A673 (cell line): ENCODE results near the gene DCLK1. TPM values are rescaled to one million over a fixed set of nuclear protein-coding genes. Genes with fewer than 3 reads are reported as not detected.
A peak's percentile ranks its signal among the peaks of the same experiment; 100 is the strongest.

Experiments used
- BruUV-seq: library from RNA; stranded (reverse); fragments of 400-500 nt; replicated peaks from 2 replicates; lab custom pipeline; 2021; lab: Mats Ljungman, UMichigan
- CTCF ChIA-PET: fragments of 300-600 bp; sonication (Branson Sonifier 250); formaldehyde crosslinking; loops from one replicate; lab custom pipeline; 2022; ENCODE audit warnings: antibody characterized with exemption; lab: Charles Lee
- POLR2A ChIA-PET: fragments of 300-600 bp; sonication (Branson Sonifier 250); formaldehyde crosslinking; loops from one replicate; lab custom pipeline; 2022; ENCODE audit warnings: antibody characterized with exemption; ENCODE audit not compliant: low non-redundant PET; lab: Charles Lee
- DNase-seq: peaks from one replicate; pipeline ENCODE4 v3.0.0-alpha.2; 2015; ENCODE audit warnings: low spot score
- H3K27ac ChIP-seq: fragments of 200-600 bp; sonication (generic); 2 replicates; pipeline ENCODE4 v1.5.1; 2016; ENCODE audit warnings: mixed run types, low read depth, mild to moderate bottlenecking, mixed read lengths, antibody characterized with exemption, low read length; ENCODE audit not compliant: poor library complexity, severe bottlenecking
- H3K27me3 ChIP-seq: fragments of 200-600 bp; sonication (generic); replicated peaks from 2 replicates; pipeline ENCODE4 v1.6.1; 2017; ENCODE audit warnings: mixed run types, low read depth, mild to moderate bottlenecking, mixed read lengths, antibody characterized with exemption, low read length; ENCODE audit not compliant: insufficient read depth, poor library complexity
- H3K36me3 ChIP-seq: fragments of 200-600 bp; sonication (generic); 2 replicates; pipeline ENCODE4 v1.6.1; 2016; ENCODE audit warnings: mixed run types, mild to moderate bottlenecking, mixed read lengths, antibody characterized with exemption, low read length; ENCODE audit not compliant: insufficient read depth, poor library complexity, severe bottlenecking
- H3K4me1 ChIP-seq: fragments of 200-600 bp; sonication (generic); 2 replicates; pipeline ENCODE4 v1.6.1; 2017; ENCODE audit warnings: mixed run types, mild to moderate bottlenecking, mixed read lengths, antibody characterized with exemption, low read length; ENCODE audit not compliant: insufficient read depth, poor library complexity, severe bottlenecking
- H3K4me3 ChIP-seq: fragments of 200-600 bp; sonication (generic); 2 replicates; pipeline ENCODE4 v1.5.1; 2016; ENCODE audit warnings: low read depth, mixed run types, mild to moderate bottlenecking, mixed read lengths, low read length; ENCODE audit not compliant: poor library complexity, severe bottlenecking
- H3K9me3 ChIP-seq: fragments of 200-600 bp; sonication (generic); 2 replicates; pipeline ENCODE4 v1.6.1; 2016; ENCODE audit warnings: mixed run types, low read depth, mild to moderate bottlenecking, mixed read lengths, antibody characterized with exemption, low read length; ENCODE audit not compliant: poor library complexity, severe bottlenecking
- CTCF ChIP-seq: fragments of 300-800, 200-600 bp; sonication (generic); conservative IDR thresholded peaks from 2 replicates; pipeline ENCODE4 v1.5.1; 2017; ENCODE audit warnings: low read depth, mild to moderate bottlenecking, antibody characterized with exemption, low read length, moderate library complexity, mixed read lengths
- EZH2 ChIP-seq: fragments of 200-600 bp; sonication (generic); IDR thresholded peaks from 2 replicates; pipeline ENCODE4 v1.6.1; 2017; ENCODE audit warnings: borderline replicate concordance, low read depth, mild to moderate bottlenecking, mixed read lengths, antibody characterized with exemption, low read length; ENCODE audit not compliant: poor library complexity, severe bottlenecking
- intact Hi-C: fragments of 100-400 bp; cut with micrococcal nuclease; formaldehyde crosslinking; loops from one replicate; pipeline ENCODE4 v1.10.0; 2022; ENCODE audit not compliant: unreplicated experiment
- total RNA-seq: library from RNA; stranded (reverse); gene quantifications from 2 replicates; pipeline ENCODE4 v1.2.3, GENCODE V29; 2021

DCLK1 gene
- total RNA-seq, 1 experiment from 2014 or later, result 11.2 TPM

GRCh38 chr13:35884211-35884760 lies 246.9 kb downstream of the DCLK1 start:
- H3K4me3 ChIP-seq, result no peak overlapping the region
- no peaks in the 10 kb centered on the region for H3K27me3 ChIP-seq
- H3K9me3 ChIP-seq, result no peaks in the 10 kb centered on the region
- no TSS peak for BruUV-seq
- no peak for DNase-seq
- no peak overlapping the region for H3K27ac ChIP-seq
- H3K4me1 ChIP-seq, result peaks cover 21% of the 10 kb centered on the region
- ChIA-PET POLR2A (no interaction called here), CTCF (no interaction called here)
- H3K36me3 ChIP-seq, result no peaks in the 10 kb centered on the region
- TF ChIP-seq EZH2, result no peak
- no peak for TF ChIP-seq CTCF
- intact Hi-C loops, result no loop called here

GRCh38 chr13:35882722-35883497 lies 248.3 kb downstream of the DCLK1 start:
- Histone ChIP-seq H3K4me3 (no peak overlapping the region), H3K9me3 (no peaks in the 10 kb centered on the region), H3K27ac (no peak overlapping the region), H3K4me1 (peaks cover 13% of the 10 kb centered on the region), H3K27me3 (no peaks in the 10 kb centered on the region), H3K36me3 (no peaks in the 10 kb centered on the region)
- POLR2A ChIA-PET, result no interaction called here
- CTCF ChIA-PET, result no interaction called here
- intact Hi-C loops, result no loop called here
- TF ChIP-seq EZH2 (no peak), CTCF (no peak)
- no peak for DNase-seq
- no TSS peak for BruUV-seq

GRCh38 chr13:35881360-35881759 lies 249.8 kb downstream of the DCLK1 start:
- Histone ChIP-seq H3K4me3 (no peak overlapping the region), H3K27me3 (no peaks in the 10 kb centered on the region), H3K9me3 (no peaks in the 10 kb centered on the region), H3K36me3 (no peaks in the 10 kb centered on the region), H3K27ac (no peak overlapping the region), H3K4me1 (no peaks in the 10 kb centered on the region)
- no TSS peak for BruUV-seq
- ChIA-PET CTCF (no interaction called here), POLR2A (interaction anchor here (0.6 kb wide), 1 partner anchor 71 kb away, joined by 3 read pairs; no protein-coding TSS in a partner anchor)
- DNase-seq, result peak; percentile 11
- intact Hi-C loops, result no loop called here
- TF ChIP-seq CTCF (no peak), EZH2 (no peak)
